Hematopoietic multipotent progenitor cell treated with erythropoietin and hydrocortisone succinate and interleukin-3 and kit ligand, for 15 days (in vitro differentiated cells): ENCODE measurements around the gene ADH7.
"Not testable (repeated sequence)": the region's sequence is repeated elsewhere in the genome, so short reads cannot be mapped to it uniquely, and the experiment has no call there.

Experiments used
- DNase-seq: peaks from one replicate; pipeline ENCODE4 v3.0.0-alpha.2; 2015; ENCODE audit warnings: low spot score

Gene ADH7

DNA sequence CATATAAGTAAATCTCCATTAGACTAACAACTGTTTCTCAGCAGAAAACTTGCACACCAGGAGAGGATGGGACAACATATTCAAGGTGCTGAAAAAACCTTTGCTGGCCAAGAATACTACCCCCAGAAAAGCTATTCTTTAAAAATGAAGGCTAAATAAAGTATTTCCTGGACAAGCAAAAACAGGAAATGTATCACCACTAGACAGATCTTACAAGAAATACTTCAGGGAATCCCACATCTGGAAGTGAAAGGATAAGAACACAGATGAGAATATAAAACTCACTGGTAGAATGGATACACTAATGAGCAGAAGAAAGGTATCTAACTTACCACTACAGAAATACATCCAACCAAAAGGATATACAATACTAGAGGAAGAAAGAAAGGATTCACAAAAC lies 55.6 kb downstream of the ADH7 start:
- DNase-seq = no peak

- DNase-seq = no peak
These were observed 56.3 kb downstream of the ADH7 start for GRCh38 chr4:99378876-99379275.

DNA sequence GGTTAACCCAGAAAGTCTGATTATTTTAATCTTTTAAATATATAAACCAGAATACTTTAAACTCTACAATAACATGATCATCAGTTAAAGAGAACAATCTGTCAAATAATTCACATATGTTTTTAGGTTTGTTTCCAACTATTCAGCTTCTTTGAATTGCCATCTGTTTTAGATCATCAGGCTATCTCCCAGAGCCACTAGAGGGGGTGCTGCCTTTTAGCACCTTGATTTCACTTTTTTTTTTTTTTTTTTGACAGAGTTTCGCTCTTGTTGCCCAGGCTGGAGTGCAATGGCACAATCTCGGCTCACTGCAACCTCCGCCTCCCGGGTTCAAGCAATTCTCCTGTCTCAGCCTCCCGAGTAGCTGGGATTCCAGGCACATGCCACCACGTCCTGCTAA lies 57.8 kb downstream of the ADH7 start:
- not testable (repeated sequence) for DNase-seq

GRCh38 chr4:99372464-99372863 lies 62.7 kb downstream of the ADH7 start:
- not testable (repeated sequence) for DNase-seq

- not testable (repeated sequence) for DNase-seq
These were observed 67.3 kb downstream of the ADH7 start for GRCh38 chr4:99367817-99368216.

DNA sequence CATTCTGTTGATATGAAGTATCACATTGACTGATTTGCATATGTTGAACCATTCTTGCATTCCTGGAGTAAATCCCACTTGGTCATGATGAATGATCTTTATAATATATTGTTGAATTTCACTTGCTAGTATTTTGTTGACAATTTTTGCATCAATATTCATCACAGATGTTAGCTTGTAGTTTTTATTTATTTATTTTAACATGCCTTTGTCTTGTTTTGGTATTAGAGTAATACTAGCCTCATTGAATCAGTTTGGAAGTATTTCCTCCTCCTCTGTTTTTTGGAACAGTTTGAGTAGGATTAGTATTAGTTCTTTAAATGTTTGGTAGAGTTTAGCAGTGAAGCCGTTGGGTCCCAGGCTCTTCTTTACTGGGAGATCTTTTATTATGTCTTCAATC lies 68.7 kb downstream of the ADH7 start:
- no peak for DNase-seq

DNA sequence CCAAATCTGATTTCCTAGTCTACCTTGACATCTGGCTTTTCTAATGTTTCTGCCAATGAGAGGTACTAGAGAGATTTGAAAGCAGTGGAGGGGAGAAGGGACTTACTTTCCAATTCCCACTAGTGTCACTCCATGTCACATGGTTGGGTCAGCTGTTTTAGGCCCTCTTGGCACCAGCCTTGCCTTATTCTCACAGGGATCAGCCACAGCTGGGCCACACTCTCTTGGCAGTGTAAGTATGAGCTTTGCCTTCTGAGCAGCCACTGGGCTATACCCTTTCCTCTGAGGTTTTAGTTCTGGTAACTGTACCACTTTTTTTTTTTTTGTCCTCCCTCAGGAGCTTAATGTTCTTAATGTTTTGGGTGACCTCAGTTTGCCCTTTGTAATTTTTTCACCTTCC lies 72.4 kb downstream of the ADH7 start:
- DNase-seq = no peak
